K562 (cell line): ENCODE measurements around the gene PSMA5. TPM values are rescaled to one million over a fixed set of nuclear protein-coding genes. Genes with fewer than 3 reads are reported as not detected.

Source experiments
- ARID1B ChIP-seq: fragments of 450-650 bp; IDR thresholded peaks from 2 replicates; pipeline ENCODE4 v1.6.1; 2016; ENCODE audit warnings: antibody characterized with exemption, mild to moderate bottlenecking, inconsistent platforms
- CEBPB ChIP-seq: fragments of 450-650 bp; IDR thresholded peaks from 2 replicates; pipeline ENCODE4 v1.6.1; 2016; ENCODE audit warnings: missing genetic modification characterization, missing compliant biosample characterization
- CHD2 ChIP-seq: IDR thresholded peaks from 2 replicates; pipeline ENCODE4 v1.6.1; 2011; ENCODE audit warnings: low read depth, low read length
- ELF1 ChIP-seq: fragments of 200-800 bp; sonication (Bioruptor generic); IDR thresholded peaks from 2 replicates; pipeline ENCODE4 v1.6.1; 2016; ENCODE audit warnings: missing genetic modification characterization, missing compliant biosample characterization
- GATA2 ChIP-seq: sonication (generic); formaldehyde crosslinking; IDR thresholded peaks from 2 replicates; pipeline ENCODE4 v1.4.0; 2020; ENCODE audit warnings: mild to moderate bottlenecking, missing genetic modification reagents
- NFIC ChIP-seq: fragments of 450-650 bp; IDR thresholded peaks from 2 replicates; pipeline ENCODE4 v1.6.1; 2017; ENCODE audit warnings: mild to moderate bottlenecking, inconsistent platforms
- PCBP1 ChIP-seq: fragments of 200-400 bp; formaldehyde crosslinking; IDR thresholded peaks from 2 replicates; pipeline ENCODE4 v1.6.1; 2018; ENCODE audit warnings: mild to moderate bottlenecking, low read depth, low read length; ENCODE audit not compliant: poor library complexity, severe bottlenecking
- POLR2H ChIP-seq: IDR thresholded peaks from 2 replicates; pipeline ENCODE4 v1.6.1; 2016; ENCODE audit warnings: missing genetic modification characterization, low read depth, mild to moderate bottlenecking, control low read depth, missing compliant biosample characterization, moderate library complexity
- SLC30A9 ChIP-seq: fragments of 250-450 bp; sonication (Bioruptor Pico); IDR thresholded peaks from 2 replicates; pipeline ENCODE4 v1.8.0; 2022; ENCODE audit warnings: mild to moderate bottlenecking, moderate library complexity
- TAL1 ChIP-seq: fragments of 450-650 bp; IDR thresholded peaks from 2 replicates; pipeline ENCODE4 v1.6.1; 2016; ENCODE audit warnings: mild to moderate bottlenecking
- ZBTB1 ChIP-seq: sonication (generic); formaldehyde crosslinking; IDR thresholded peaks from 2 replicates; pipeline ENCODE4 v1.8.1; 2023; ENCODE audit warnings: missing genetic modification reagents, low read depth, mild to moderate bottlenecking, borderline replicate concordance
- ZFP1 ChIP-seq: fragments of 450-650 bp; formaldehyde crosslinking; IDR thresholded peaks from 2 replicates; pipeline ENCODE4 v1.4.0; 2020; ENCODE audit warnings: mild to moderate bottlenecking, mixed read lengths
- ZNF311 ChIP-seq: fragments of 250-450 bp; sonication (Bioruptor Pico); IDR thresholded peaks from 2 replicates; pipeline ENCODE4 v1.4.0; 2020; ENCODE audit warnings: mild to moderate bottlenecking, moderate library complexity
- ZNF778 ChIP-seq: fragments of 450-650 bp; formaldehyde crosslinking; IDR thresholded peaks from 2 replicates; pipeline ENCODE4 v1.4.0; 2020; ENCODE audit warnings: mild to moderate bottlenecking, moderate library complexity
- polyA plus RNA-seq, 8 experiments: library from polyadenylated mRNA; depleted of rRNA in 4 of 8; stranded (reverse) in 5 of 8; unstranded in 3 of 8; fragments of >200 nt; fragmentation: Nextera tagmentation in 2 of 8; fragmentation: Illumina TruSeq in 1 of 8; extraction: Ambion mirVana in 2 of 8; extraction: Trizol in 1 of 8; gene quantifications; 2 replicates each; pipeline versions ENCODE4 v1.2.1 to v1.2.3, GENCODE V29; 2011 to 2014; ENCODE audit warnings: inconsistent platforms in 1 of 8, missing spikeins in 1 of 8
- total RNA-seq, 7 experiments: library from RNA; depleted of rRNA in 6 of 7; stranded (reverse); fragments of >200 nt in 6 of 7; fragmentation: Illumina TruSeq in 2 of 7; extraction: Trizol in 2 of 7; gene quantifications; 2 replicates each; pipeline versions ENCODE4 v1.2.1 to v1.2.3, GENCODE V29; 2011 to 2021; ENCODE audit warnings: low replicate concordance in 1 of 7
- TF ChIP-seq, protein P1 (sequence below): sonication (generic); formaldehyde crosslinking; IDR thresholded peaks from 2 replicates; pipeline ENCODE4 v1.8.0; 2022; ENCODE audit warnings: mild to moderate bottlenecking, missing genetic modification reagents
- TF ChIP-seq, protein P2 (sequence below): fragments of 150-350 bp; conservative IDR thresholded peaks from 2 replicates; pipeline ENCODE4 v1.6.1; 2014; ENCODE audit warnings: low read length
- TF ChIP-seq, protein P3 (sequence below), 2 experiments: fragments of 450-650 bp; conservative IDR thresholded peaks; 2 replicates each; pipeline ENCODE4 v1.6.1; 2017; ENCODE audit warnings: mild to moderate bottlenecking in 2 of 2, moderate library complexity in 2 of 2
- TF ChIP-seq, protein P4 (sequence below): fragments of 450-650 bp; IDR thresholded peaks from 2 replicates; pipeline ENCODE4 v1.7.1; 2018; ENCODE audit warnings: mild to moderate bottlenecking, low read depth; ENCODE audit not compliant: partially characterized antibody
- TF ChIP-seq, protein P5 (sequence below): fragments of 200-800 bp; sonication (Bioruptor generic); IDR thresholded peaks from 2 replicates; pipeline ENCODE4 v1.6.1; 2017; ENCODE audit warnings: missing genetic modification characterization, missing compliant biosample characterization

The PSMA5 gene
- total and polyA plus RNA-seq, 9 of the 15 experiments (the other 6 are each of a cell fraction or from before 2014, with no cell fraction given): 82.6 to 542 (median 287) TPM

DNA sequence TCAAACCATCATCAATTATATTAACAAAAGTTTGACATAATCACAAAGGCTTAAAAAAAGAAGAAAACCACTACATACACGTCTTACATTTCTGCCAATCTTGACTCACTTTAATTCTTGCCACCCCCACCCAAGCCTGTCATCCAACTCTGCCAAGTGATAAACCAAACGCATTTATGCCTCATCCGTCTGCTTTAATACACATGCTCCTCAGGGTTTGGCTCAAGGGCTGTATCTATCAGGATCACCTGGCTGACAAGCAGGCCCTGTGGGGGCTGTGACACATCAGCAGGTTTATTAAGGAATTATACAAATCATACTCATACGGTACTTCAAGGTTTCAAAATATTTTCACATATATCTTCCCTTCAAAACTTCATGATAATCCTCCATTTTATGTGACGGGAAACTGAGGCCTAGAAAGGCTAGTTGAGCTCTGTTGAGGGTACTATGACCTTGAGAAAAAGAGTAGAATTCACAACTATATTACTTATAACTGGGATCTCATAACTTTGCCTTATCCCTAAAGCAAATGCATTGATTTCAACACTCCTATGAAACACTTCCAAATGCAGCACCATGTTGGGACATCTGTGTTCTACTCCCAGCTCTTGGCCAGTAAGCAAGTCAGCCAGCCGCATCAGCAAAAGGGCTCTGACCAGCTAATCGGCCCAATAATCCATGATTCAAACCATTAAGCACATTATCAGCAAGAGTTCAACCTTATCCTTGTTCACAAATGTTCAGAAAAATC, 37.2 kb downstream of the PSMA5 start (continued):
- TF ChIP-seq, protein P1, sequence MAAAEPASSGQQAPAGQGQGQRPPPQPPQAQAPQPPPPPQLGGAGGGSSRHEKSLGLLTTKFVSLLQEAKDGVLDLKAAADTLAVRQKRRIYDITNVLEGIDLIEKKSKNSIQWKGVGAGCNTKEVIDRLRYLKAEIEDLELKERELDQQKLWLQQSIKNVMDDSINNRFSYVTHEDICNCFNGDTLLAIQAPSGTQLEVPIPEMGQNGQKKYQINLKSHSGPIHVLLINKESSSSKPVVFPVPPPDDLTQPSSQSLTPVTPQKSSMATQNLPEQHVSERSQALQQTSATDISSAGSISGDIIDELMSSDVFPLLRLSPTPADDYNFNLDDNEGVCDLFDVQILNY (CRISPR knock-in tag): no peak
- TF ChIP-seq TAL1: peak; percentile 57
- TF ChIP-seq ZNF778: no peak
- TF ChIP-seq NFIC: no peak
- 0 out of 2 replicates have a peak, but pooled peaks have one; percentile 35 for TF ChIP-seq ZNF311
- TF ChIP-seq, protein P2, sequence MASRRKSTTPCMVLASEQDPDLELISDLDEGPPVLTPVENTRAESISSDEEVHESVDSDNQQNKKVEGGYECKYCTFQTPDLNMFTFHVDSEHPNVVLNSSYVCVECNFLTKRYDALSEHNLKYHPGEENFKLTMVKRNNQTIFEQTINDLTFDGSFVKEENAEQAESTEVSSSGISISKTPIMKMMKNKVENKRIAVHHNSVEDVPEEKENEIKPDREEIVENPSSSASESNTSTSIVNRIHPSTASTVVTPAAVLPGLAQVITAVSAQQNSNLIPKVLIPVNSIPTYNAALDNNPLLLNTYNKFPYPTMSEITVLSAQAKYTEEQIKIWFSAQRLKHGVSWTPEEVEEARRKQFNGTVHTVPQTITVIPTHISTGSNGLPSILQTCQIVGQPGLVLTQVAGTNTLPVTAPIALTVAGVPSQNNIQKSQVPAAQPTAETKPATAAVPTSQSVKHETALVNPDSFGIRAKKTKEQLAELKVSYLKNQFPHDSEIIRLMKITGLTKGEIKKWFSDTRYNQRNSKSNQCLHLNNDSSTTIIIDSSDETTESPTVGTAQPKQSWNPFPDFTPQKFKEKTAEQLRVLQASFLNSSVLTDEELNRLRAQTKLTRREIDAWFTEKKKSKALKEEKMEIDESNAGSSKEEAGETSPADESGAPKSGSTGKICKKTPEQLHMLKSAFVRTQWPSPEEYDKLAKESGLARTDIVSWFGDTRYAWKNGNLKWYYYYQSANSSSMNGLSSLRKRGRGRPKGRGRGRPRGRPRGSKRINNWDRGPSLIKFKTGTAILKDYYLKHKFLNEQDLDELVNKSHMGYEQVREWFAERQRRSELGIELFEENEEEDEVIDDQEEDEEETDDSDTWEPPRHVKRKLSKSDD: no peak
- no peak for TF ChIP-seq PCBP1
- no peak for TF ChIP-seq ELF1 (tag)
- TF ChIP-seq CEBPB (tag): peak; percentile 69
- no peak for TF ChIP-seq ZFP1 (CRISPR knock-in tag)
- TF ChIP-seq SLC30A9: no peak
- TF ChIP-seq POLR2H: no peak
- TF ChIP-seq ARID1B: peak; percentile 79
- TF ChIP-seq, protein P3, sequence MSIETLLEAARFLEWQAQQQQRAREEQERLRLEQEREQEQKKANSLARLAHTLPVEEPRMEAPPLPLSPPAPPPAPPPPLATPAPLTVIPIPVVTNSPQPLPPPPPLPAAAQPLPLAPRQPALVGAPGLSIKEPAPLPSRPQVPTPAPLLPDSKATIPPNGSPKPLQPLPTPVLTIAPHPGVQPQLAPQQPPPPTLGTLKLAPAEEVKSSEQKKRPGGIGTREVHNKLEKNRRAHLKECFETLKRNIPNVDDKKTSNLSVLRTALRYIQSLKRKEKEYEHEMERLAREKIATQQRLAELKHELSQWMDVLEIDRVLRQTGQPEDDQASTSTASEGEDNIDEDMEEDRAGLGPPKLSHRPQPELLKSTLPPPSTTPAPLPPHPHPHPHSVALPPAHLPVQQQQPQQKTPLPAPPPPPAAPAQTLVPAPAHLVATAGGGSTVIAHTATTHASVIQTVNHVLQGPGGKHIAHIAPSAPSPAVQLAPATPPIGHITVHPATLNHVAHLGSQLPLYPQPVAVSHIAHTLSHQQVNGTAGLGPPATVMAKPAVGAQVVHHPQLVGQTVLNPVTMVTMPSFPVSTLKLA (conservative IDR thresholded peaks at IDR 0.05): no peak
- TF ChIP-seq, protein P4, sequence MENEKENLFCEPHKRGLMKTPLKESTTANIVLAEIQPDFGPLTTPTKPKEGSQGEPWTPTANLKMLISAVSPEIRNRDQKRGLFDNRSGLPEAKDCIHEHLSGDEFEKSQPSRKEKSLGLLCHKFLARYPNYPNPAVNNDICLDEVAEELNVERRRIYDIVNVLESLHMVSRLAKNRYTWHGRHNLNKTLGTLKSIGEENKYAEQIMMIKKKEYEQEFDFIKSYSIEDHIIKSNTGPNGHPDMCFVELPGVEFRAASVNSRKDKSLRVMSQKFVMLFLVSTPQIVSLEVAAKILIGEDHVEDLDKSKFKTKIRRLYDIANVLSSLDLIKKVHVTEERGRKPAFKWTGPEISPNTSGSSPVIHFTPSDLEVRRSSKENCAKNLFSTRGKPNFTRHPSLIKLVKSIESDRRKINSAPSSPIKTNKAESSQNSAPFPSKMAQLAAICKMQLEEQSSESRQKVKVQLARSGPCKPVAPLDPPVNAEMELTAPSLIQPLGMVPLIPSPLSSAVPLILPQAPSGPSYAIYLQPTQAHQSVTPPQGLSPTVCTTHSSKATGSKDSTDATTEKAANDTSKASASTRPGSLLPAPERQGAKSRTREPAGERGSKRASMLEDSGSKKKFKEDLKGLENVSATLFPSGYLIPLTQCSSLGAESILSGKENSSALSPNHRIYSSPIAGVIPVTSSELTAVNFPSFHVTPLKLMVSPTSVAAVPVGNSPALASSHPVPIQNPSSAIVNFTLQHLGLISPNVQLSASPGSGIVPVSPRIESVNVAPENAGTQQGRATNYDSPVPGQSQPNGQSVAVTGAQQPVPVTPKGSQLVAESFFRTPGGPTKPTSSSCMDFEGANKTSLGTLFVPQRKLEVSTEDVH: no peak
- TF ChIP-seq ZBTB1 (CRISPR knock-in tag): no peak
- no peak for TF ChIP-seq GATA2 (CRISPR knock-in tag)
- TF ChIP-seq, protein P5, sequence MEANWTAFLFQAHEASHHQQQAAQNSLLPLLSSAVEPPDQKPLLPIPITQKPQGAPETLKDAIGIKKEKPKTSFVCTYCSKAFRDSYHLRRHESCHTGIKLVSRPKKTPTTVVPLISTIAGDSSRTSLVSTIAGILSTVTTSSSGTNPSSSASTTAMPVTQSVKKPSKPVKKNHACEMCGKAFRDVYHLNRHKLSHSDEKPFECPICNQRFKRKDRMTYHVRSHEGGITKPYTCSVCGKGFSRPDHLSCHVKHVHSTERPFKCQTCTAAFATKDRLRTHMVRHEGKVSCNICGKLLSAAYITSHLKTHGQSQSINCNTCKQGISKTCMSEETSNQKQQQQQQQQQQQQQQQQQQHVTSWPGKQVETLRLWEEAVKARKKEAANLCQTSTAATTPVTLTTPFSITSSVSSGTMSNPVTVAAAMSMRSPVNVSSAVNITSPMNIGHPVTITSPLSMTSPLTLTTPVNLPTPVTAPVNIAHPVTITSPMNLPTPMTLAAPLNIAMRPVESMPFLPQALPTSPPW: no peak
- no peak for TF ChIP-seq CHD2
